ENCODE results near the gene STXBP6.

The STXBP6 gene

GRCh38 chr14:24984846-24985589 is 64.9 kb downstream of the STXBP6 start:
- Histone ChIP-seq H3K36me3 (no peaks in the 10 kb centered on the region), H3K4me2 (no peak overlapping the region), H3K27ac (no peak overlapping the region), H4K20me1 (no peaks in the 10 kb centered on the region), H3K4me3 (no peak overlapping the region), H3K9me3 (replicated peaks in 1 of 11) (no peaks in the 10 kb centered on the region; a peak in 1 of 22 replicates), H3K4me1 (peaks cover 0 to 9% (median 7%) of the 10 kb centered on the region in 10 experiments; a peak in 7 of 20 replicates), H3K27me3 (no peaks in the 10 kb centered on the region), H3K9ac (no peak overlapping the region)
- no peak for TF ChIP-seq Cebpa-rat (IDR thresholded peaks at IDR 0.05)

GRCh38 chr14:24982472-24983155 is 67.3 kb downstream of the STXBP6 start:
- no peak for TF ChIP-seq Cebpa-rat (IDR thresholded peaks at IDR 0.05)
- Histone ChIP-seq H3K4me1 (no peaks in the 10 kb centered on the region), H3K4me2 (no peak overlapping the region)

GRCh38 chr14:24979725-24980239 is 70.2 kb downstream of the STXBP6 start:
- H3K4me1 ChIP-seq = no peaks in the 10 kb centered on the region
- no peaks in the 10 kb centered on the region for H4K20me1 ChIP-seq
- H3K27me3 ChIP-seq = no peaks in the 10 kb centered on the region
- H3K27ac ChIP-seq = no peak overlapping the region
- TF ChIP-seq Cebpa-rat (IDR thresholded peaks at IDR 0.05) = no peak
- no peaks in the 10 kb centered on the region for H3K36me3 ChIP-seq
- H3K4me2 ChIP-seq = no peak overlapping the region
- no peak overlapping the region for H3K4me3 ChIP-seq
- no peaks in the 10 kb centered on the region for H3K9me3 ChIP-seq (replicated peaks in 1 of 11)
- no peak overlapping the region for H3K9ac ChIP-seq

More at GRCh38 chr14:24982472-24983155, 67.3 kb downstream of the STXBP6 start:
- Histone ChIP-seq H3K9me3 (replicated peaks in 1 of 11) (no peaks in the 10 kb centered on the region; a peak in 1 of 22 replicates), H3K36me3 (no peaks in the 10 kb centered on the region), H3K9ac (no peak overlapping the region), H3K27me3 (no peaks in the 10 kb centered on the region), H4K20me1 (no peaks in the 10 kb centered on the region), H3K27ac (no peak overlapping the region), H3K4me3 (no peak overlapping the region)

- no peaks in the 10 kb centered on the region for H3K9me3 ChIP-seq (replicated peaks in 1 of 11)
- H4K20me1 ChIP-seq = no peaks in the 10 kb centered on the region
- no peaks in the 10 kb centered on the region for H3K4me1 ChIP-seq
- no peak for TF ChIP-seq Cebpa-rat (IDR thresholded peaks at IDR 0.05)
- H3K4me2 ChIP-seq = no peak overlapping the region
- H3K36me3 ChIP-seq = no peaks in the 10 kb centered on the region
- H3K27ac ChIP-seq = no peak overlapping the region
- no peak overlapping the region for H3K4me3 ChIP-seq
- no peak overlapping the region for H3K9ac ChIP-seq
- no peaks in the 10 kb centered on the region for H3K27me3 ChIP-seq
Measured at GRCh38 chr14:24978862-24979724, 70.9 kb downstream of the STXBP6 start.

- Histone ChIP-seq H4K20me1 (no peaks in the 10 kb centered on the region), H3K4me2 (no peak overlapping the region), H3K9ac (no peak overlapping the region), H3K4me1 (no peaks in the 10 kb centered on the region), H3K27me3 (no peaks in the 10 kb centered on the region), H3K36me3 (no peaks in the 10 kb centered on the region), H3K4me3 (no peak overlapping the region), H3K9me3 (replicated peaks in 1 of 11) (no peaks in the 10 kb centered on the region), H3K27ac (no peak overlapping the region)
- TF ChIP-seq Cebpa-rat (IDR thresholded peaks at IDR 0.05) = no peak
Measured at GRCh38 chr14:24976602-24977001, 73.3 kb downstream of the STXBP6 start.

GRCh38 chr14:24975393-24975792 is 74.6 kb downstream of the STXBP6 start:
- no peak overlapping the region for H3K4me3 ChIP-seq
- H4K20me1 ChIP-seq = no peaks in the 10 kb centered on the region
- no peaks in the 10 kb centered on the region for H3K4me1 ChIP-seq
- H3K27me3 ChIP-seq = no peaks in the 10 kb centered on the region
- H3K4me2 ChIP-seq = no peak overlapping the region
- H3K27ac ChIP-seq = no peak overlapping the region
- TF ChIP-seq Cebpa-rat (IDR thresholded peaks at IDR 0.05) = no peak
- H3K36me3 ChIP-seq = no peaks in the 10 kb centered on the region
- H3K9me3 ChIP-seq (replicated peaks in 1 of 11) = no peaks in the 10 kb centered on the region
- H3K9ac ChIP-seq = no peak overlapping the region

GRCh38 chr14:24974591-24975374 is 75.2 kb downstream of the STXBP6 start:
- Histone ChIP-seq H4K20me1 (no peaks in the 10 kb centered on the region), H3K4me1 (no peaks in the 10 kb centered on the region), H3K36me3 (no peaks in the 10 kb centered on the region), H3K9ac (no peak overlapping the region), H3K27me3 (no peaks in the 10 kb centered on the region), H3K9me3 (replicated peaks in 1 of 11) (no peaks in the 10 kb centered on the region), H3K4me2 (no peak overlapping the region), H3K27ac (no peak overlapping the region), H3K4me3 (no peak overlapping the region)
- no peak for TF ChIP-seq Cebpa-rat (IDR thresholded peaks at IDR 0.05)

- Histone ChIP-seq H3K27ac (no peak overlapping the region), H3K4me1 (no peaks in the 10 kb centered on the region), H3K9ac (no peak overlapping the region), H4K20me1 (no peaks in the 10 kb centered on the region), H3K36me3 (no peaks in the 10 kb centered on the region), H3K9me3 (replicated peaks in 1 of 11) (no peaks in the 10 kb centered on the region), H3K4me2 (no peak overlapping the region), H3K4me3 (no peak overlapping the region), H3K27me3 (no peaks in the 10 kb centered on the region)
- no peak for TF ChIP-seq Cebpa-rat (IDR thresholded peaks at IDR 0.05)
Measured at GRCh38 chr14:24972844-24973243, 77.1 kb downstream of the STXBP6 start.

Data from BLaER1 treated with 17β-estradiol and CSF1 and Interleukin-3, amounts not matched to agents 10 nM and 100 nM (cell line).